Mesodermal cell (in vitro differentiated cells): ENCODE results near the gene SARNP.

Source experiments
- H3K27ac ChIP-seq: 2 replicates; pipeline ENCODE4 v1.7.0; 2013; ENCODE audit warnings: mild to moderate bottlenecking, low read depth, low read length, moderate library complexity; ENCODE audit not compliant: severe bottlenecking
- H3K36me3 ChIP-seq: 2 replicates; pipeline ENCODE4 v1.7.1; 2013; ENCODE audit warnings: mild to moderate bottlenecking, low read length, moderate library complexity; ENCODE audit not compliant: control insufficient read depth, insufficient read depth
- H3K4me1 ChIP-seq: one replicate; pipeline ENCODE4 v1.7.1; 2013; ENCODE audit warnings: mild to moderate bottlenecking, low read length; ENCODE audit not compliant: insufficient read depth, control insufficient read depth, poor library complexity, severe bottlenecking
- H3K4me3 ChIP-seq: 2 replicates; pipeline ENCODE4 v1.7.0; 2013; ENCODE audit warnings: low read length, control low read depth, mild to moderate bottlenecking; ENCODE audit not compliant: insufficient read depth, poor library complexity, severe bottlenecking; ENCODE audit errors: extremely low read depth
- H3K9me3 ChIP-seq: 2 replicates; pipeline ENCODE4 v1.7.1; 2013; ENCODE audit warnings: mild to moderate bottlenecking, low read length, moderate library complexity; ENCODE audit not compliant: control insufficient read depth
- WGBS, 2 experiments: methylation state at CpG; one replicate each; pipeline ENCODE4 v1.1.5; 2013; ENCODE audit warnings: missing lambda C conversion rate in 2 of 2; ENCODE audit not compliant: insufficient coverage in 2 of 2; 5-methylcytosine and 5-hydroxymethylcytosine counted together

Gene SARNP

DNA sequence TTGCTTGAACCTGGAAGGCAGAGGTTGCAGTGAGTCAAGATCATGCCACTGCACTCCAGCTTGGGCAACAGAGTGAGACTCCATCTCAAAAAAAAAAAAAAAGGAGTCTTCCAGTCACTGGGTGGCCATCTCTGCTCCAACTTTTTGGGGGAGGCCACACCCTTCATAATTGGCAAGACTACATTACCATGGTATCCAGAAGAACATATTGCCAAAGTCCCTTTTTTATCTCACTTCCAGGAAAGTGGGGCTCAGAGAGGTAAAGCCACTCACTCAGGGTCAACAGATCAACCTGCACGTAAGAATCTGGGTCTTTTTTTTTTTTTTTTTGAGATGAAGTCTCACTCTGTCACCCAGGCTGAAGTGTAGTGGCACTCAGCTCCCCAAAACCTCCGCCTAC lies 83.7 kb downstream of the SARNP start:
- no peak overlapping the region for H3K4me3 ChIP-seq
- peaks cover 2% of the 10 kb centered on the region for H3K36me3 ChIP-seq
- H3K4me1 ChIP-seq: peaks cover 17% of the 10 kb centered on the region
- H3K9me3 ChIP-seq: no peaks in the 10 kb centered on the region
- 76 to 78% methylated on average over 1 to 2 of the region's 2 CpGs for WGBS, 2 experiments
- no peak overlapping the region for H3K27ac ChIP-seq

DNA sequence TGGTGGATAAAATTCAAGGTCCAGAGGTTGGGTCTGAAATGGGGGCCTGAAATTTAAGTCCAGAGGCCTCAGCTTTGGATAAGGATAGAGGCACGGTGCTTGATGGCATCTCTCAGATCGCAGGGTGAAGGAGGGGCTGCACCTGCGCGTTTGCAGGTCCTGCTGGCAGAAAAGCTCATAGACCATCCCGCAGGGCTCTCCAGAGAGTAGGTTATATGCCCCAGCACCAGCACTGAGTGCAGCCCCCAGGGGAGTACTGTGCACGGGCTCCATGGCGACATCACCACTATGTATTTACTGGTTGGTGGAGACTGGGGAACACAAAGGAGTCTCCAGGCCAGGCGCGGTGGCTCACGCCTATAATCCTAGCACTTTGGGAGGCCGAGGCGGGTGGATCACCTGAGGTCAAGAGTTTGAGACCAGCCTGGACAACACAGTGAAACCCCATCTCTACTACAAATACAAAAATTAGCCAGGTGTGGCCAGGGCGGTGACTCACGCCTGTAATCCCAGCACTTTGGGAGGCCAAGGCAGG lies 84.4 kb downstream of the SARNP start:
- peaks cover 2% of the 10 kb centered on the region for H3K36me3 ChIP-seq
- no peak overlapping the region for H3K4me3 ChIP-seq
- H3K27ac ChIP-seq: no peak overlapping the region
- no peaks in the 10 kb centered on the region for H3K9me3 ChIP-seq
- whole genome bisulfite sequencing, 2 experiments: 89 to 93% methylated on average over 9 to 12 of the region's 14 CpGs
- H3K4me1 ChIP-seq: peaks cover 15% of the 10 kb centered on the region

DNA sequence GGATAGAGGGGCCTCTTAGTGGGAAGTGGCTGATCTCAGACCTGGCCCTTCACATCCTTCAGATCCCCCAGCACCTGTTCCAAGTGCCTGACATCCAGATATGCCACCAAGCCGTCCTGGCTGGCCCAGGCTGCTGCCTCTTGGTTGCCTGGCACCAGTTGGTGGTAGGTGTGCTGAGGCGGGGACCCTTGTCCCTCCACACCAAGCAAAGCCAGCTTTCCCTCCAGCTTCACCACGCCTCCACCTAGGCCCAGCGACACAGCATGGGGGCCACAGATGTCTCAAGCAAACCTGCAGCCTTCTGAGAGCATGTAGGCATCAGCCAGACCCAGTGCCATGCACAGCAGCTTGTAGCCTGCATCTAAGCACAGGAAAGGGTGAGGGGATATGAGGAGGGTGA lies 85.2 kb downstream of the SARNP start:
- H3K27ac ChIP-seq: no peak overlapping the region
- H3K36me3 ChIP-seq: peaks cover 8% of the 10 kb centered on the region

DNA sequence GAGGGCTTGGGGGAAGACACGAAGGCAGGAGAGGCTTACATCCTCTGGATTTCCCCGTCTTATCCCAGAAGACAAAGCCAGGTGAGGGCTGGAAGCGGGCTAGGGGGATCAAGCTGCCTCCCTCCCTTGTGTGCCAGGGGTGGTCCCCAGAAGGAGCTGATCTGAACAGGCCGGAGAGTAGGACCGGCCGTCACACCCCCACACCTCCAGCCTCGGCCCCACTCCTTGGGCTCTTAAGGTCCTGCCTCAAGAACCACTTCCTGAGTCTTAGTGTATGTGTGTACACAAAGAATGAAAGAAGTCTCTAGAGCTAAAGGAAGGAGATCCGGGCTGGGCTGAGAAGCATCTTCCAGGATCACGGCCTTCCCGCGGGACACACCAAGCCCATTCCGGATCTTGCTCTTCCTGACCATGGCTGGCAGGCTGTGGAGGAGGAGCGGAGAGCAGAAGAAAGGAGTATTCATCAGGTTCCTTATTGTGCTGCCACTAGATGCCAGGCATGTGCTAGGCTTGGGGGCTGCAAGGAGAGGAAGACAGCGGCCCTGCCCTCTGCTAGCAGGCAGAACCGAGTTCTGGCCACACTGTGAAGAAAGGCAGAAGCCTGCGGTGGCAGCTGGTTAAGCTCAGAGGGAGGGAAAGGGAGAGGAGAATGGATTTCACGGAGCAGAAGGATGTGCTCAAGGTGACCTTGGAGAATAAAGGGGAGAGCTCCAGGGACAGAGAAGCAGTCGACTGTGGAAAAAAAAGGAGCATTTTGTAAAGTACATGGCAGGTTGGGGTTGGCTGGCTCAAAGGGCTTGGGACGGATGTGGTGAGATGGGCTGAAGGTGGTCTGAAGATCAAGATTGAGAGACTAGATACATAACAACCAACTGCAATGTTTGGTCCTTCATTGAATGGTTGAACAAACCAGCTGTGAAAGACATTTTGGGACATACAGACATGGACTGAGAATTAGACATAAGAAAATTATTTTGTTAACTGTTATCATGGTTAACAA lies 87.4 kb downstream of the SARNP start:
- 11 to 13% methylated on average over 13 to 14 of the region's 19 CpGs for WGBS, 2 experiments
- Histone ChIP-seq H3K4me3 (peak overlapping the region; percentile 88), H3K27ac (peak overlapping the region; percentile 96), H3K36me3 (peaks cover 30% of the 10 kb centered on the region), H3K9me3 (no peaks in the 10 kb centered on the region), H3K4me1 (peaks cover 16% of the 10 kb centered on the region)

More for the DNA sequence above, 85.2 kb downstream of the SARNP start:
- H3K4me3 ChIP-seq: no peak overlapping the region
- no peaks in the 10 kb centered on the region for H3K9me3 ChIP-seq
- 79 to 86% methylated on average over 1 to 3 of the region's 4 CpGs for WGBS, 2 experiments
- H3K4me1 ChIP-seq: peaks cover 10% of the 10 kb centered on the region

DNA sequence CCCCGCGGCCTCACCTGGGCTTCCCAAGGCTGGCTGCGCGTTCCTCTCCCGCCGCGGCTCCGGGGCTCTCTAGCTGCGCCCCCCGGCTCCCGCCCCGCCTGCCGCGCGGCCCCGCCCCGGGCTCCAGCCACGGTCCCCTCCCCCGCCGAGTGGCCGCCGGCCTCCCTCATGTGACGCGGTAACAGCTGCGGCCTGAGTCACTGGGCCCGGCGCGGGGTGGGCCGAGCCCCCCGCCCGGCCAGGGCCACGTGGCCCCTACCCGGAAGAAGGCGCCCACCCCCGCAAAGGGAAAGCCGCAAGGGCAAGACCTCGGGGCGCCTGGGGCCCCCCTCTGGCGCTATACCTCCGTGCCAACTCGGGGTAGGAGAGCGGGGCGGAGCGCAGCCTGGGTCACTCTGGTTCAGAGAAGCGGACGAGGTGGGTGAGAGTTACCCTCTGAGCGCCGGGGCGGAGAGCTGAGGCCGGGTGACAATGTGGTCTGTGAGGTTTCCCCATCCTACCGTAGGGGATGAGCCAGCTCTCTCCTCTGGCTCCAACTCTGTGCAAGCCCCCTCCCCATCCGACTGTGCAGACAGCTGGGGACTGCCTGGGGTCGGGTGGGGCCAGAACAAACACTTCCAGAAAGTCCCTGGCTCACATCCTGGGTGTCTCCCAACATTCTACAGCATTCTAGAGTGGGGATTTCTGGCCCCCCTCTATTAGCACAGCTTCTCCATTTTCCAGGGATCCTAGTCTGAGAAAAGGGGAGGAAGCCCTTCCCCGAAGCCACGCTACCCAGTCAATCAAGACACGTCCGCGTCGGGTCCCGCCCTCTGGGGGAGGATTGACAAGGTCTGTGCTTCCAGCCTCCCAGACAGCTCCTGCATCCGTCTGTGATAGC lies 88.3 kb downstream of the SARNP start, which contains the start of gene CD63:
Gene CD63, minus strand, starts transcription at position 71 of the 880 bp plus-strand sequence. CDS start 668 bp downstream, outside the sequence.
- 0% methylated on average over 36 to 45 of the region's 61 CpGs for WGBS, 2 experiments
- Histone ChIP-seq H3K4me3 (peak within 1 kb of the TSS; percentile 88), H3K27ac (peak within 1 kb of the TSS; percentile 96), H3K4me1 (peaks cover 16% of the 10 kb centered on the region), H3K9me3 (no peaks in the 10 kb centered on the region), H3K36me3 (peaks cover 39% of the 10 kb centered on the region)

DNA sequence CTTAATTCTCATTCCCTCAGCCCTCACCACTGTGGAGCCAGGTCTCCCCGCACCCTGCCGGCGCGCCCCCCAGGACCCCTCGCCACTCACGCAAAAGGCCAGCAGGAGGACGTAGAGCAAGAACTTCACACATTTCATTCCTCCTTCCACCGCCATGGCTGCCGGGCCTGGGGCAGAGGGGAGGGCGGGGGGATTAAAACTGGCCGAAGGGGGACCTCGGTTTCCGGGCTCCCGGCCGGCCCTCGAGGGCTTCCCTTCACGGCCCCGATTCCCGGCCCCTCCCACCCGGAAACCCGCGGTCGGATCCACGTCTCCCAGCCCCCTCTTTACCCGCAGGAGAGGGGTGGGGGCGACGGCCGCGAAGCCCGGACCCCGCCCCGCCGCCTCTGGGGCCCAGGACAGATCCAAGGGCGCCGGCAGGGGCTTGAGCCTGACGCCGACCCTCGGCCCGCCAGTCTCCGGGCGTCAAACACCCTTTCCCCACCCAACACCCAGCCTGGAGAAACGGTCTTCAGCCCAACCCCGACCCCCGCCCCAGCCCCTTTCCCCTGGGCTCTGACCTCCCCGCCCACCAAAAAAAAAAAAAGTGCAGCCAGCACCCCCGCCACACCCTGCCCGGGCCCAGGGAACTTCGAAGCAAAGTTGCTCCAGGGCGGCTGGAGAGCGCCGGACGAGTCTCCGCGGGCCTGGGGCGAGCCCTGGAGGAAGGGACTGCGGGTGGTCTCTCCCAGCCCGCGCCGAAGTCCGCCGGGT lies 89.2 kb downstream of the SARNP start:
- H3K36me3 ChIP-seq: peaks cover 47% of the 10 kb centered on the region
- H3K9me3 ChIP-seq: no peaks in the 10 kb centered on the region
- 0% methylated on average over 27 to 41 of the region's 61 CpGs for WGBS, 2 experiments
- peak overlapping the region; percentile 96 for H3K27ac ChIP-seq
- H3K4me1 ChIP-seq: peaks cover 16% of the 10 kb centered on the region
- peak overlapping the region; percentile 88 for H3K4me3 ChIP-seq

DNA sequence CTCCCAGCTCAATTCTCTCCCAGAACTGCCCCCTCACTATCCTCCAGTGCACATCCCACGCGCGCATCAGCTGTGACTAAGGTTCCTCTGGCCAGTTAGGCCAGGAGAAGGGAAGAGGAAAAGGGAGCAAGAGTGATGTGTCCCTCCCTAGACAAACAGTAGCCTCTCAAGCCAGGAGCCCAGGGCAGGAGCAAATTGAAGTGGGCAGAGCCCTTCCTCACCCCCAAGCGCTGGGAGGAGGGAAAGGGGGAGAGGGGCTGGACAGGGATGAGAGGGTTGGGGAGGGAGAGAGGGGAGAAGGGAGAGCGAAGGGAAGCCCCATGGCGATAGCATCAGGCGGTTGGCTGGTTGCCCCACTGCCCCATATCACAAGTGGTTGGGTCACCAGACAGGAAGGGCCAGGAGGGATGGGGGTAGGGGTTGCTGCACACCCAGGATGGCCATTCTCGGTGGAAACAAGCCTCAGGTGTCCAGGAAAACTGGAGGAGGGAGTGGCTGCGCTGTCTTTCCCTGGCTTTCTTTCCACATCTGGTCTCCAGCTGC lies 89.8 kb downstream of the SARNP start:
- Histone ChIP-seq H3K4me1 (peaks cover 16% of the 10 kb centered on the region), H3K36me3 (peaks cover 53% of the 10 kb centered on the region), H3K4me3 (peak overlapping the region; percentile 88), H3K27ac (peak overlapping the region; percentile 96), H3K9me3 (no peaks in the 10 kb centered on the region)
- WGBS, 2 experiments: 0 to 9% methylated on average over 3 to 4 of the region's 9 CpGs

DNA sequence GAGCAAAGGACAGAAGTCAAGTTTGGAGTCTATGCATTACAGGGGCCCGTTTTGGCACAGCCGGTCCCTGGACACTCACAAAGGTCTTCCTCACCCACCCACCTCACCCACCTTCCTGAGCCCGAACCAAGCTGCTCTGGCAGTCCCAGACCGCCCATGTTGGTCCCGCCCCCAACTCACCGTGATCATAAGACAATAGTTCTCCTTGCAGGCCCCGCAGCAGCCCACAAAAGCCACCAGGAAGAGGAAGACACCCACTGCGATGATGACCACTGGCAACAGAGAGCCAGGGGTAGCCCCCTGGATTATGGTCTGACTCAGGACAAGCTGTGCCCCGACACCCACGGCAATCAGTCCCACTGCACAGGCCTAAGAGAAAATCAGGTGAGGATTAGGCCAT lies 90.6 kb downstream of the SARNP start:
- H3K27ac ChIP-seq: no peak overlapping the region
- H3K9me3 ChIP-seq: no peaks in the 10 kb centered on the region
- peaks cover 57% of the 10 kb centered on the region for H3K36me3 ChIP-seq
- H3K4me3 ChIP-seq: peak overlapping the region; percentile 88
- WGBS, 2 experiments: 80% methylated on average over 7 to 8 of the region's 10 CpGs
- peaks cover 16% of the 10 kb centered on the region for H3K4me1 ChIP-seq

DNA sequence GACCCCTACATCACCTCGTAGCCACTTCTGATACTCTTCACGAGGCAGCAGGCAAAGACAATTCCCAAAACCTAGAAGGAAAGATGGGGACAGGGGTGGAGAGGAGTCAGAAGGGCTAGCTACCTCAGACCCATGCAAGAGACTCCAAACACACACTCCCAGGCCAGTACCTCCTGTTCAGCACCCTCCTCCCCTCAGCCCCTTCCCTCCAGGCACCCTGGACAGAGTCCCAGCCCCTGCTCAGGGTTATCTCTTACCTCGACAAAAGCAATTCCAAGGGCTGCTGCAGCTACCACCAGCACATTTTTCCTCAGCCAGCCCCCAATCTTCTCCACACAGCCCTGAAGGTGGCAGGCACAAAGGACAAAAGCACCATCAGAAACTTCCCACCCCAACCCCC lies 92.0 kb downstream of the SARNP start:
- peaks cover 56% of the 10 kb centered on the region for H3K36me3 ChIP-seq
- WGBS, 2 experiments: 68% methylated on average over 2 of the region's 3 CpGs; no CpG with 5 or more reads in 1 of the 2 experiments
- H3K4me3 ChIP-seq: no peak overlapping the region
- no peaks in the 10 kb centered on the region for H3K9me3 ChIP-seq
- peaks cover 13% of the 10 kb centered on the region for H3K4me1 ChIP-seq
- H3K27ac ChIP-seq: no peak overlapping the region
